GM23338 (cell line): ENCODE measurements around the gene BRICD5. TPM values are rescaled to one million over a fixed set of nuclear protein-coding genes. Genes with fewer than 3 reads are reported as not detected.

ENCODE experiments used
- ATAC-seq: fragments of 200-7000 bp; cut with Tn5 transposase; 3 replicates; pipeline ENCODE4 v1.9.1; 2020
- DNase-seq: peaks from one replicate; pipeline ENCODE4 v3.0.0-alpha.2; 2015; ENCODE audit warnings: low spot score
- H2AFZ ChIP-seq: fragments of 200-600 bp; sonication (generic); 2 replicates; pipeline ENCODE4 v1.8.0; 2016; ENCODE audit warnings: antibody characterized with exemption, mild to moderate bottlenecking, moderate library complexity
- H3F3A ChIP-seq: fragments of 200-600 bp; sonication (generic); replicated peaks from 2 replicates; pipeline ENCODE4 v1.8.0; 2017; ENCODE audit warnings: antibody characterized with exemption, mixed run types, low read depth
- H3K27ac ChIP-seq: fragments of 200-600 bp; sonication (generic); 2 replicates; pipeline ENCODE4 v1.6.1; 2016; ENCODE audit warnings: low read depth
- H3K27me3 ChIP-seq: fragments of 200-600 bp; sonication (generic); 2 replicates; pipeline ENCODE4 v1.8.0; 2016; ENCODE audit warnings: mild to moderate bottlenecking, mixed run types, moderate library complexity; ENCODE audit not compliant: insufficient read depth
- H3K36me3 ChIP-seq: fragments of 200-600 bp; sonication (generic); 2 replicates; pipeline ENCODE4 v1.8.0; 2016; ENCODE audit warnings: mild to moderate bottlenecking; ENCODE audit not compliant: insufficient read depth
- H3K4me1 ChIP-seq: fragments of 200-600 bp; sonication (generic); 2 replicates; pipeline ENCODE4 v1.8.0; 2016; ENCODE audit warnings: mild to moderate bottlenecking, moderate library complexity; ENCODE audit not compliant: insufficient read depth
- H3K4me2 ChIP-seq: fragments of 200-600 bp; sonication (generic); 2 replicates; pipeline ENCODE4 v1.7.1; 2017; ENCODE audit warnings: mixed run types
- H3K4me3 ChIP-seq: fragments of 200-600 bp; sonication (generic); 2 replicates; pipeline ENCODE4 v1.6.1; 2016; ENCODE audit warnings: mixed run types
- H3K79me2 ChIP-seq: fragments of 200-600 bp; sonication (generic); replicated peaks from 2 replicates; pipeline ENCODE4 v1.8.0; 2017; ENCODE audit warnings: mild to moderate bottlenecking; ENCODE audit not compliant: insufficient read depth
- H3K9me2 ChIP-seq: fragments of 200-600 bp; sonication (generic); 2 replicates; pipeline ENCODE4 v1.8.0; 2017; ENCODE audit not compliant: insufficient read depth
- H4K20me1 ChIP-seq: fragments of 200-600 bp; sonication (generic); replicated peaks from 2 replicates; pipeline ENCODE4 v1.8.0; 2017; ENCODE audit warnings: mild to moderate bottlenecking; ENCODE audit not compliant: insufficient read depth
- H3K27ac Mint-ChIP-seq: 2 replicates; pipeline ENCODE4 v1.8.0; 2020; ENCODE audit warnings: inconsistent platforms, mild to moderate bottlenecking, moderate library complexity, mixed read lengths
- H3K27me3 Mint-ChIP-seq: 3 replicates; pipeline ENCODE4 v1.8.0; 2022; ENCODE audit warnings: low read depth, mild to moderate bottlenecking, moderate library complexity, mixed read lengths, inconsistent platforms; ENCODE audit not compliant: insufficient read depth, poor library complexity
- H3K36me3 Mint-ChIP-seq: 3 replicates; pipeline ENCODE4 v1.8.0; 2021; ENCODE audit warnings: low read depth, mild to moderate bottlenecking, inconsistent platforms, moderate library complexity, mixed read lengths
- H3K4me1 Mint-ChIP-seq: 3 replicates; pipeline ENCODE4 v1.8.0; 2020; ENCODE audit warnings: mild to moderate bottlenecking, inconsistent platforms, mixed read lengths
- H3K4me3 Mint-ChIP-seq: 3 replicates; pipeline ENCODE4 v1.8.0; 2021; ENCODE audit warnings: moderate library complexity, mild to moderate bottlenecking, inconsistent platforms, mixed read lengths
- H3K9me3 Mint-ChIP-seq: 3 replicates; pipeline ENCODE4 v1.8.0; 2020; ENCODE audit warnings: moderate library complexity, mild to moderate bottlenecking, inconsistent platforms, mixed read lengths
- EZH2 ChIP-seq: fragments of 200-600 bp; sonication (generic); IDR thresholded peaks from one replicate; pipeline ENCODE4 v1.8.0; 2017; ENCODE audit warnings: antibody characterized with exemption, mild to moderate bottlenecking, low read depth; ENCODE audit not compliant: unreplicated experiment
- EZH2phosphoT487 ChIP-seq: fragments of 200-600 bp; sonication (generic); IDR thresholded peaks from one replicate; pipeline ENCODE4 v1.8.1; 2018; ENCODE audit warnings: antibody characterized with exemption; ENCODE audit not compliant: unreplicated experiment
- JUNB ChIP-seq: IDR thresholded peaks from one replicate; pipeline ENCODE4 v1.6.1; 2016; ENCODE audit warnings: antibody characterized with exemption; ENCODE audit not compliant: unreplicated experiment
- NANOG ChIP-seq: IDR thresholded peaks from 2 replicates; pipeline ENCODE4 v1.6.1; 2016; ENCODE audit warnings: antibody characterized with exemption, borderline replicate concordance
- POLR2AphosphoS5 ChIP-seq: IDR thresholded peaks from 2 replicates; pipeline ENCODE4 v1.6.1; 2016; ENCODE audit warnings: antibody characterized with exemption, low read depth
- ZNF114 ChIP-seq: fragments of 250-450 bp; sonication (Bioruptor Pico); IDR thresholded peaks from 2 replicates; pipeline ENCODE4 v1.5.0; 2020; ENCODE audit warnings: mild to moderate bottlenecking, moderate library complexity
- ZNF331 ChIP-seq: fragments of 250-450 bp; sonication (Bioruptor Pico); IDR thresholded peaks from 2 replicates; pipeline ENCODE4 v1.5.0; 2020; ENCODE audit warnings: low read depth, mild to moderate bottlenecking, moderate library complexity
- polyA plus RNA-seq: library from polyadenylated mRNA; unstranded; fragments of >200 nt; fragmentation: Nextera tagmentation; extraction: Ambion mirVana; gene quantifications from 2 replicates; pipeline ENCODE4 v1.2.1, GENCODE V29; 2016
- total RNA-seq: library from RNA; depleted of rRNA; stranded (reverse); fragments of >200 nt; shearing (Covaris generic); gene quantifications from 2 replicates; pipeline ENCODE4 v1.2.3, GENCODE V29; 2014
- TF ChIP-seq, protein P1 (sequence below): IDR thresholded peaks from one replicate; pipeline ENCODE4 v1.6.1; 2018; ENCODE audit warnings: antibody characterized with exemption; ENCODE audit not compliant: unreplicated experiment
- TF ChIP-seq, protein P2 (sequence below), 2 experiments: fragments of 200-600 bp in 1 of 2; sonication (generic) in 1 of 2; conservative IDR thresholded peaks; 2 replicates each; pipeline versions ENCODE4 v1.5.1 to v1.6.1; 2016 to 2017; ENCODE audit warnings: antibody characterized with exemption in 2 of 2, low read depth in 2 of 2, mild to moderate bottlenecking in 2 of 2, moderate library complexity in 1 of 2

BRICD5 gene
- total and polyA plus RNA-seq, 2 experiments from 2014 or later = 5.3 to 6.3 TPM

DNA sequence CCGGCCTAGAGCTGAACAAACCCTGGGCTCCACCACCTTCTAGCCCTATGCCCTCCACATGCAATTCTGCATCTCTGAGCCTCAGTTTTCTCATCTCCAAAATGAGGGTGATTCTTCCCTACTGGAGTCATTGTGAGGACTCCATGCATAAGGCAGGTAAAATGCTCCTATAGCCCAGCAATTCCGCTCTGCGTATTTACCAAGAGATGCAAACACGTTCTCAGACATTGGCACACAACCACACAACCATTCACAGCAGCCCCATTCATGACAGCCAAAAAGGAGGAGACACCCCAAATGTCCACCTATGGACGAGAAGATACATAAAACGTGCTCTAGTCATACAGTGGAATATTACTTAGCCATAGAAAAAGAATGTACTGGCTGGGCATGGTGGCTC is 10.3 kb downstream of the BRICD5 start (continued):
- TF ChIP-seq JUNB (no peak), POLR2AphosphoS5 (no peak), NANOG (no peak), EZH2phosphoT487 (no peak)

DNA sequence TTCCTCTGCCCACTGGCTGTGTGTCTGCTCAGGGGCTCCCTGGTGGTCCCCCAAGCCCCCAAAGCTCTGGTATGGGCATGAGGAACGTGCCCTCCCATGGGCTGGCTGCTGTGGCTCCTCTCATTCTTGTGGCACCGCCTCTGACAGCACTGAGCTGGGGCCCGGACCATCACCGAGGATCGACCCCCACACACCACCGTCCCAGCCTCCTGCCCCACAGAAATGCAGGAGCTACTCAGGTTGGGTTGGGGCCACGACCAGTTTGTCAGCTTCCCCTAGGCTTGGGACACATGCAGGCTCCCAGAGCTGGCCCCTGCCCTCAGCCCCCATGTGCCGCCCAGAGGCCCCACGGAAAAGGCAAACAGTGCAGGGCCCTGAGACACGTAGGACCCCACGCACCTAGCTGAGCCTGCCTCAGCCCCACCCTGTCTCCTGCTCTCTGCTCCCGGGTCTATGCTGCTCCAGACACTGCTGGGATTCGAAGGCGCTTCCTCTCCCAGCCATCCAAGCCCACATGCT is 11.0 kb downstream of the BRICD5 start:
- peaks cover 54% of the 10 kb centered on the region for H3K27me3 ChIP-seq
- no peak overlapping the region for H3K4me3 ChIP-seq
- H2AFZ ChIP-seq = no peak overlapping the region
- ATAC-seq (no peak), DNase-seq (no peak)
- H3K9me2 ChIP-seq = no peaks in the 10 kb centered on the region
- no peaks in the 10 kb centered on the region for H3K36me3 ChIP-seq
- no peaks in the 10 kb centered on the region; the same call in 1 of the 2 replicates for H3F3A ChIP-seq
- Mint-ChIP-seq H3K27ac (no peak overlapping the region), H3K27me3 (peaks cover 39% of the 10 kb centered on the region), H3K4me1 (peaks cover 4% of the 10 kb centered on the region; the same call in 1 of the 3 replicates), H3K9me3 (no peaks in the 10 kb centered on the region), H3K4me3 (no peak overlapping the region), H3K36me3 (no peaks in the 10 kb centered on the region; the same call in 2 of the 3 replicates)
- H4K20me1 ChIP-seq = no peaks in the 10 kb centered on the region
- no peak overlapping the region for H3K4me2 ChIP-seq
- peaks cover 4% of the 10 kb centered on the region; the same call in 1 of the 2 replicates for H3K4me1 ChIP-seq
- no peaks in the 10 kb centered on the region for H3K79me2 ChIP-seq
- TF ChIP-seq EZH2phosphoT487 = no peak
- TF ChIP-seq, protein P1, sequence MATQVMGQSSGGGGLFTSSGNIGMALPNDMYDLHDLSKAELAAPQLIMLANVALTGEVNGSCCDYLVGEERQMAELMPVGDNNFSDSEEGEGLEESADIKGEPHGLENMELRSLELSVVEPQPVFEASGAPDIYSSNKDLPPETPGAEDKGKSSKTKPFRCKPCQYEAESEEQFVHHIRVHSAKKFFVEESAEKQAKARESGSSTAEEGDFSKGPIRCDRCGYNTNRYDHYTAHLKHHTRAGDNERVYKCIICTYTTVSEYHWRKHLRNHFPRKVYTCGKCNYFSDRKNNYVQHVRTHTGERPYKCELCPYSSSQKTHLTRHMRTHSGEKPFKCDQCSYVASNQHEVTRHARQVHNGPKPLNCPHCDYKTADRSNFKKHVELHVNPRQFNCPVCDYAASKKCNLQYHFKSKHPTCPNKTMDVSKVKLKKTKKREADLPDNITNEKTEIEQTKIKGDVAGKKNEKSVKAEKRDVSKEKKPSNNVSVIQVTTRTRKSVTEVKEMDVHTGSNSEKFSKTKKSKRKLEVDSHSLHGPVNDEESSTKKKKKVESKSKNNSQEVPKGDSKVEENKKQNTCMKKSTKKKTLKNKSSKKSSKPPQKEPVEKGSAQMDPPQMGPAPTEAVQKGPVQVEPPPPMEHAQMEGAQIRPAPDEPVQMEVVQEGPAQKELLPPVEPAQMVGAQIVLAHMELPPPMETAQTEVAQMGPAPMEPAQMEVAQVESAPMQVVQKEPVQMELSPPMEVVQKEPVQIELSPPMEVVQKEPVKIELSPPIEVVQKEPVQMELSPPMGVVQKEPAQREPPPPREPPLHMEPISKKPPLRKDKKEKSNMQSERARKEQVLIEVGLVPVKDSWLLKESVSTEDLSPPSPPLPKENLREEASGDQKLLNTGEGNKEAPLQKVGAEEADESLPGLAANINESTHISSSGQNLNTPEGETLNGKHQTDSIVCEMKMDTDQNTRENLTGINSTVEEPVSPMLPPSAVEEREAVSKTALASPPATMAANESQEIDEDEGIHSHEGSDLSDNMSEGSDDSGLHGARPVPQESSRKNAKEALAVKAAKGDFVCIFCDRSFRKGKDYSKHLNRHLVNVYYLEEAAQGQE = no peak
- TF ChIP-seq JUNB = no peak
- no peak for TF ChIP-seq ZNF331
- no peak overlapping the region for H3K27ac ChIP-seq

DNA sequence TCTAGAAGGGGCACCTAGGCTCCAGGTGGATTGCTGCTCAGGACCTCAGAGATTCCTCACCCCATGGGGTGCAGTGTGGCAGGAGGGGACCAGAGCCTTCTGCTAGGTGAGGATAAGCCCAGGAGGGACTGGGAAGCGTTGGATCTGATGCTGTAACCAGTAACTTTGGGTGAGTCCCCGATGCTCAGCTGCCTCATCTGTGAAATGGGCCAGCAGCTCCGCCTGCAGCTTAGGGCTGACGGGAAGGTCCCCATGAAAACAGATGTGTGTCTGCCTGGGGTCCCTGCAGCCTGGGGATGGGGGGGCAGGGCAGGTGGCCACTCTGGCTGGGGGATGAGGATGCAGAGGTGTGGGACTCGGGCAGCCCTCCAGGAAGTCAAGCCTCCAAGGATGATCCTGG is 11.6 kb downstream of the BRICD5 start:
- H3K9me2 ChIP-seq = no peaks in the 10 kb centered on the region
- Mint-ChIP-seq H3K4me3 (no peak overlapping the region), H3K9me3 (no peaks in the 10 kb centered on the region), H3K27me3 (peaks cover 39% of the 10 kb centered on the region), H3K4me1 (no peaks in the 10 kb centered on the region), H3K27ac (no peak overlapping the region), H3K36me3 (no peaks in the 10 kb centered on the region; the same call in 2 of the 3 replicates)
- H3K4me1 ChIP-seq = no peaks in the 10 kb centered on the region; the same call in 1 of the 2 replicates
- no peaks in the 10 kb centered on the region for H3K36me3 ChIP-seq
- no peak overlapping the region for H3K4me2 ChIP-seq
- no peak for DNase-seq
- H3K27me3 ChIP-seq = peaks cover 54% of the 10 kb centered on the region
- ATAC-seq = no peak
- H3F3A ChIP-seq = no peaks in the 10 kb centered on the region
- no peak overlapping the region for H2AFZ ChIP-seq
- H3K79me2 ChIP-seq = no peaks in the 10 kb centered on the region
- H3K27ac ChIP-seq = no peak overlapping the region
- no peak overlapping the region for H3K4me3 ChIP-seq
- H4K20me1 ChIP-seq = no peaks in the 10 kb centered on the region
- TF ChIP-seq EZH2 (no peak), JUNB (no peak), NANOG (no peak), ZNF114 (CRISPR knock-in tag) (no peak), POLR2AphosphoS5 (no peak)
- TF ChIP-seq, protein P2, sequence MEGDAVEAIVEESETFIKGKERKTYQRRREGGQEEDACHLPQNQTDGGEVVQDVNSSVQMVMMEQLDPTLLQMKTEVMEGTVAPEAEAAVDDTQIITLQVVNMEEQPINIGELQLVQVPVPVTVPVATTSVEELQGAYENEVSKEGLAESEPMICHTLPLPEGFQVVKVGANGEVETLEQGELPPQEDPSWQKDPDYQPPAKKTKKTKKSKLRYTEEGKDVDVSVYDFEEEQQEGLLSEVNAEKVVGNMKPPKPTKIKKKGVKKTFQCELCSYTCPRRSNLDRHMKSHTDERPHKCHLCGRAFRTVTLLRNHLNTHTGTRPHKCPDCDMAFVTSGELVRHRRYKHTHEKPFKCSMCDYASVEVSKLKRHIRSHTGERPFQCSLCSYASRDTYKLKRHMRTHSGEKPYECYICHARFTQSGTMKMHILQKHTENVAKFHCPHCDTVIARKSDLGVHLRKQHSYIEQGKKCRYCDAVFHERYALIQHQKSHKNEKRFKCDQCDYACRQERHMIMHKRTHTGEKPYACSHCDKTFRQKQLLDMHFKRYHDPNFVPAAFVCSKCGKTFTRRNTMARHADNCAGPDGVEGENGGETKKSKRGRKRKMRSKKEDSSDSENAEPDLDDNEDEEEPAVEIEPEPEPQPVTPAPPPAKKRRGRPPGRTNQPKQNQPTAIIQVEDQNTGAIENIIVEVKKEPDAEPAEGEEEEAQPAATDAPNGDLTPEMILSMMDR (conservative IDR thresholded peaks at IDR 0.05; ENCODE audit: low read depth in 2 of 2) = no peak
